ENCODE data around the gene TEX101.
"Not testable (repeated sequence)": the region's sequence is repeated elsewhere in the genome, so short reads cannot be mapped to it uniquely, and the experiment has no call there.

TEX101 gene

DNA sequence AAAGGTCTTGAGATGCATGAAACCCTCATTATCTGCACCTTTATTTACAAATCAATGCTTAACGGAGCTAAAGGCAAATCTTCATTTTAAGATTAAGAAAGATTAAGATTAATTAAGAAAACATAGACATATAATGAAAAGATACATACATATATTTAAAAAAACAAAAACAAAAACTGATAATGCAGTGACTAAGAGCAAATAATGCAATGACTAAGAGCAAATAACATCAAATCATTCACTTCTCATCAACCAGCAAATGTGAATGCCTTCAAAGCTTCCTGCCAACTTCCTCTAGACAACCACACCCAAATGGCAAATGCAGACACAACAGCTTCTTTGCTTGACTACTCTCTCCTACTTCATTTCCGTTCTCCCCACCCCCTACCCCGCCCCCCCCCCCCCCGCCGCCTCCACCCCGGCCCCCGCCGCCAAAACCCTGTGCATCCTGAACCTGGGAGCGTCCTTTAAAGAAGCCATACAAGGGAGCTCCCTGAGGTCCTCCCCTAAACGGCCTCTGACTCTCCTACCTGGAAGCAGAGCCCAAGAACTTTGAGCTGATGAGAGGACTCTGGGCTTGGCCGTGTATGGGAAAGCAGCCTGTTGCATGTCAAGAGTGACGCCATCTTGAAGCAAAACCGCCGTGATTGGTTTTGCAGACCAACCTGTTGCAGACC is 24.5 kb downstream of the TEX101 start:
- H3K27ac ChIP-seq, result peak overlapping the region; percentile 6; the same call in 1 of the 2 replicates
- TF ChIP-seq, protein P1, sequence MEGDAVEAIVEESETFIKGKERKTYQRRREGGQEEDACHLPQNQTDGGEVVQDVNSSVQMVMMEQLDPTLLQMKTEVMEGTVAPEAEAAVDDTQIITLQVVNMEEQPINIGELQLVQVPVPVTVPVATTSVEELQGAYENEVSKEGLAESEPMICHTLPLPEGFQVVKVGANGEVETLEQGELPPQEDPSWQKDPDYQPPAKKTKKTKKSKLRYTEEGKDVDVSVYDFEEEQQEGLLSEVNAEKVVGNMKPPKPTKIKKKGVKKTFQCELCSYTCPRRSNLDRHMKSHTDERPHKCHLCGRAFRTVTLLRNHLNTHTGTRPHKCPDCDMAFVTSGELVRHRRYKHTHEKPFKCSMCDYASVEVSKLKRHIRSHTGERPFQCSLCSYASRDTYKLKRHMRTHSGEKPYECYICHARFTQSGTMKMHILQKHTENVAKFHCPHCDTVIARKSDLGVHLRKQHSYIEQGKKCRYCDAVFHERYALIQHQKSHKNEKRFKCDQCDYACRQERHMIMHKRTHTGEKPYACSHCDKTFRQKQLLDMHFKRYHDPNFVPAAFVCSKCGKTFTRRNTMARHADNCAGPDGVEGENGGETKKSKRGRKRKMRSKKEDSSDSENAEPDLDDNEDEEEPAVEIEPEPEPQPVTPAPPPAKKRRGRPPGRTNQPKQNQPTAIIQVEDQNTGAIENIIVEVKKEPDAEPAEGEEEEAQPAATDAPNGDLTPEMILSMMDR (conservative IDR thresholded peaks at IDR 0.05), result no peak

DNA sequence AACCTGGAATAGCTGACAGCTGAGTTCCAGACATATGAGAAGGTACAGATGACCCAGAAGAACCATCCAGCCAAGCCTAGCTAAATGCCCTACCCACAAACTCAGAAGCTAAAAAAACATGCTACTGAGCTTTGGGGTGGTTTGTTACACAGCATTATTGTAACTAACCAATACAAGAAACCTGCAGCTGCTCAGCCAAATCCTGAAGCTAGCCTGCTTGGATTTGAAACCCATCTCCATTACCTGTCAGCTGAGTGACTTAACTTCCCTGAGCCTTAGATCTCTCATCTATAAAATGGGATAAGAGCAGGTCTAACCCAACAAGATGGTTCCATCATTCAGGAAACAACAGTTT is 25.0 kb downstream of the TEX101 start:
- TF ChIP-seq, protein P1 (conservative IDR thresholded peaks at IDR 0.05), result no peak
- H3K27ac ChIP-seq, result no peak overlapping the region

DNA sequence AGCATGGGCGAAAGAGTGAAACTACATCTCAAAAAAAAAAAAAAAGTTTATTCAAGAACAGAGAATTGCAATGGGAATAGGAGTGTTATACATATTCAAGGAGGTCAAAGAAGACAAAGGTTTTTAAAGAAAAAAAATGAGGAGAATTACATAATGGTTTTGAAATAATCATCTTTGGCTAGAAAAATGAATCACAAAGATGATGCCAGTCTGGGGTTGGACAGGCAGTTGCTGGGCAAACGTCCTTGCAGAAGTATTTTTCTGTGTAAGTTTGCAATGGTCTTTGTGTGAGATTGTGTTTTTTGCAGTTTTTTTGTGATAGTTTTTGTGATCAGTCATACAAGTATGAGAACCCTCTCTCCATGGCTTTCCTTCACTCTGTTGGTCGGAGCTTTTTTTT is 27.0 kb downstream of the TEX101 start:
- H3K27ac ChIP-seq, result no peak overlapping the region

DNA sequence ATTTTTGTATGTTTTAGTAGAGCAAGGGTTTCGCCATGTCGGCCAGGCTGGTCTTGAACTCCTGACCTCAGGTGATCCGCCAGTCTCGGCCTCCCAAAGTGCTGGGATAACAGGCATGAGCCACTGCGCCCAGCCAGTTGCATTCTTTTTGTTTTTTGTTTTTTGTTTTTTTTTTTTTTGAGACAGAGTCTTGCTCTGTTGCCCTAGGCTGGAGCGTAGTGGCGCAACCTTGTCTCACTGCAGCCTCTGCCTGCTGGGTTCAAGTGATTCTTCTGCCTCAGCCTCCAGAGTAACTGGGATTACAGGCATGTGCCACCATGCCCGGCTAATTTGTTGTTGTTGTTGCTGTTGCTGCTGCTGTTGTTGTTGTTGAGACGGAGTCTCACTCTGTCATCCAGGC is 29.4 kb downstream of the TEX101 start:
- not testable (repeated sequence) for H3K27ac ChIP-seq

More for the DNA sequence above, 27.0 kb downstream of the TEX101 start:
- TF ChIP-seq, protein P1 (conservative IDR thresholded peaks at IDR 0.05), result no peak

DNA sequence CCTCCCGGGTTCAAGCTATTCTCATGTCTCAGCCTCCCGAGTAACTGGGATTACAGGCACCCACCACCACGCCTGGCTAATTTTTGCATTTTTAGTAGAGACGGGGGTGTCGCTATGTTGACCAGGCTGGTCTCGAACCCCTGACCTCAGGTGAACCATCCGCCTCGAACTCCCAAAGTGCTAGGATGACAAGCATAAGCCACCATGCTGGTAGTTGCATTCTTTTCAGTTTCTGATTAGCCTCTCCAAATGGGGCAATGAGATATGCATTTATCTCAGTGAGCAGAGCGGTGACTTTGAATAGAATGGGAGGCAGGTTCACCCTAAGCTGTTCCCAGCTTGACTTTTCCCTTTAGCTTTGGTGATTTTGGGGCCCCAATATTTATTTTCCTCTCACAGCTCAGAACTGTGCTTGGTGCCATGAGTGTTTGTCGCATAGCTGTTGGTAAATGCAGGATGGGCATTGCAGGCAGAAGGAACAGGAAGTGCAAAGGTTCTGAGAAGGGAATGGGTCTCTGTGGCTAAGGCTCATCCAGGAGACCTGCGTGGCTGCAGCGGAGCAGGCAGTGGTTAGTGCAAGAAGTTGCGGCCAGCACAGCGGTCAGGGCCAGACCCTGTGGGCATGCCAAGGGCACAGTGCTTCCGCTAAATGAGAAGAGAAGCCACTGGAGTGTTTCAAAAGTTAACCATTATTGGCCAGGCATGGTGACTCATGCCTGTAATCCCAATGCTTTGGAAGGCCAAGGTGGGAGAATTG is 30.0 kb downstream of the TEX101 start:
- TF ChIP-seq, protein P1 (conservative IDR thresholded peaks at IDR 0.05), result no peak

DNA sequence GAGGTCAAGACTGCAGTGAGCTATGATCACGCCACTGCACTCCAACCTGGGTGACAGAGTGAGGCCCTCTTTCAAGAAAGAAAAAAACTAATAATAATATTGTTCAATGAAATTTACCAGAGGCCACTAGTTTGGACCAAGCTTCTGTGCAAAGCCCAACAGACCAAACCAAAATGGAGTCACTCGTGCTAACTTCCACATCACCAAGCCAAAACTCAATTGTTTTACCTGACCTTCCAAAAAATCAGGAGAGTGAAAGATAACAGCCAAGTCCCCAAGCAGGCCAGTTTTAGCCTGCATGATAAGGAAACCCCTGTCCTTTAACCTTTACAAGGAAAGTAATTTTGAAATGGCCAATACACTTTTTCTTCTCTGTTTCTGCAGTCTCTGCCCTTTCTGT is 30.7 kb downstream of the TEX101 start:
- TF ChIP-seq, protein P1 (conservative IDR thresholded peaks at IDR 0.05), result no peak
- no peak overlapping the region for H3K27ac ChIP-seq

More for the DNA sequence above, 30.0 kb downstream of the TEX101 start:
- no peak overlapping the region for H3K27ac ChIP-seq

- TF ChIP-seq, protein P1 (conservative IDR thresholded peaks at IDR 0.05), result peak; percentile 96
- peak overlapping the region; percentile 46 for H3K27ac ChIP-seq
These were observed 32.2 kb downstream of the TEX101 start for GRCh38 chr19:43446746-43447489.

Measured in VCaP (cell line).